H1 (cell line): Measurements from ENCODE around the gene CAMP. TPM values are rescaled to one million over a fixed set of nuclear protein-coding genes. Genes with fewer than 3 reads are reported as not detected.

Source experiments
- CTCF ChIA-PET: fragments of 300-600 bp; sonication (Branson Sonifier 250); formaldehyde crosslinking; loops from one replicate; lab custom pipeline; 2021; ENCODE audit not compliant: partially characterized antibody; lab: Charles Lee
- POLR2A ChIA-PET: fragments of 300-600 bp; sonication (Branson Sonifier 250); formaldehyde crosslinking; loops from one replicate; lab custom pipeline; 2021; ENCODE audit warnings: inconsistent platforms; ENCODE audit not compliant: partially characterized antibody; lab: Charles Lee
- DNase-seq, 2 experiments: peaks; one replicate each; pipeline versions ENCODE4 v3.0.0 to v3.0.0-alpha.2; 2010 to 2022; ENCODE audit warnings: low spot score in 2 of 2, low read depth in 1 of 2, mixed read lengths in 1 of 2
- FAIRE-seq: peaks from 2 replicates; lab custom pipeline; 2011; peaks lifted over from hg19 to GRCh38; lab: Jason Lieb, UNC
- H2AFZ ChIP-seq: 2 replicates; pipeline ENCODE4 v1.8.1; 2012; ENCODE audit warnings: low read length, inconsistent platforms
- H2AK5ac ChIP-seq: 2 replicates; pipeline ENCODE4 v1.6.1; 2013; ENCODE audit warnings: low read depth, low read length
- H2BK120ac ChIP-seq: replicated peaks from 2 replicates; pipeline ENCODE3; 2013; ENCODE audit warnings: low read depth, low read length, inconsistent platforms
- H2BK12ac ChIP-seq: 2 replicates; pipeline ENCODE4 v1.6.1; 2013; ENCODE audit warnings: low read depth, low read length
- H2BK15ac ChIP-seq: 2 replicates; pipeline ENCODE4 v1.6.1; 2013; ENCODE audit warnings: low read length
- H2BK20ac ChIP-seq: 2 replicates; pipeline ENCODE4 v1.6.1; 2013; ENCODE audit warnings: low read length
- H2BK5ac ChIP-seq: 2 replicates; pipeline ENCODE4 v1.6.1; 2013; ENCODE audit warnings: low read depth, low read length
- H3K14ac ChIP-seq: 2 replicates; pipeline ENCODE4 v1.6.1; 2013; ENCODE audit warnings: inconsistent platforms; ENCODE audit not compliant: insufficient read length
- H3K18ac ChIP-seq: 2 replicates; pipeline ENCODE4 v1.6.1; 2013; ENCODE audit warnings: low read length; ENCODE audit errors: extremely low read depth
- H3K23ac ChIP-seq: 2 replicates; pipeline ENCODE4 v1.6.1; 2013; ENCODE audit warnings: inconsistent platforms; ENCODE audit not compliant: insufficient read length
- H3K23me2 ChIP-seq: 2 replicates; pipeline ENCODE4 v1.6.1; 2013; ENCODE audit warnings: low read depth, low read length
- H3K27ac ChIP-seq: 2 replicates; pipeline ENCODE4 v1.6.1; 2011; ENCODE audit warnings: low read depth, low read length, inconsistent platforms
- H3K27me3 ChIP-seq, 4 experiments: replicated peaks in 1 of 4; 1 replicate in 1 of 4; 2 replicates in 3 of 4; pipeline versions ENCODE4 v1.6.1 to v1.8.1; 2011 to 2013; ENCODE audit warnings: low read length in 3 of 4, mild to moderate bottlenecking in 3 of 4, inconsistent platforms in 2 of 4, mixed read lengths in 2 of 4, moderate library complexity in 1 of 4; ENCODE audit not compliant: control insufficient read depth in 3 of 4, insufficient read depth in 3 of 4; ENCODE audit errors: extremely low read depth in 1 of 4
- H3K36me3 ChIP-seq, 4 experiments: 2 replicates each; pipeline versions ENCODE4 v1.6.1 to v1.8.1; 2011 to 2013; ENCODE audit warnings: mild to moderate bottlenecking in 4 of 4, low read length in 3 of 4, moderate library complexity in 2 of 4, control low read depth in 1 of 4, inconsistent platforms in 1 of 4; ENCODE audit not compliant: insufficient read depth in 4 of 4, control insufficient read depth in 2 of 4
- H3K4ac ChIP-seq: replicated peaks from 2 replicates; pipeline ENCODE3; 2013; ENCODE audit warnings: low read length, low read depth, mixed read lengths, inconsistent platforms; ENCODE audit not compliant: insufficient read length
- H3K4me1 ChIP-seq, 4 experiments: replicated peaks in 1 of 4; 1 replicate in 1 of 4; 2 replicates in 3 of 4; pipeline versions ENCODE4 v1.6.1 to v1.8.1; 2011 to 2013; ENCODE audit warnings: low read length in 3 of 4, inconsistent platforms in 2 of 4, mixed read lengths in 1 of 4; ENCODE audit not compliant: insufficient read depth in 4 of 4, control insufficient read depth in 3 of 4
- H3K4me2 ChIP-seq, 2 experiments: 2 replicates each; pipeline versions ENCODE4 v1.6.1 to v1.8.1; 2011 to 2013; ENCODE audit warnings: low read depth in 2 of 2, low read length in 2 of 2, control low read depth in 1 of 2, inconsistent platforms in 1 of 2, mild to moderate bottlenecking in 1 of 2; ENCODE audit not compliant: insufficient read depth in 1 of 2
- H3K4me3 ChIP-seq, 4 experiments: fragments of 200-600, 300-600 bp in 1 of 4; sonication (generic), shearing (Covaris generic), sonication (Bioruptor Twin) in 1 of 4; 2 replicates each; pipeline versions ENCODE4 v1.5.1 to v1.8.1; 2011 to 2016; ENCODE audit warnings: low read length in 4 of 4, low read depth in 3 of 4, control low read depth in 2 of 4, inconsistent platforms in 2 of 4, mild to moderate bottlenecking in 2 of 4, mixed read lengths in 1 of 4, moderate library complexity in 1 of 4; ENCODE audit not compliant: insufficient read depth in 2 of 4; ENCODE audit errors: extremely low read depth in 1 of 4
- H3K56ac ChIP-seq: replicated peaks from 2 replicates; pipeline ENCODE3; 2013; ENCODE audit warnings: low read depth, mild to moderate bottlenecking, mixed read lengths, low read length, inconsistent platforms; ENCODE audit not compliant: insufficient read length
- H3K79me1 ChIP-seq: 2 replicates; pipeline ENCODE4 v1.6.1; 2013; ENCODE audit warnings: low read depth, low read length, control low read depth
- H3K79me2 ChIP-seq, 2 experiments: 2 replicates each; pipeline versions ENCODE4 v1.6.1 to v1.8.1; 2012 to 2013; ENCODE audit warnings: low read length in 2 of 2, mild to moderate bottlenecking in 2 of 2, inconsistent platforms in 1 of 2; ENCODE audit not compliant: insufficient read depth in 2 of 2, control insufficient read depth in 1 of 2
- H3K9ac ChIP-seq, 4 experiments: replicated peaks in 1 of 4; 1 replicate in 1 of 4; 2 replicates in 3 of 4; pipeline versions ENCODE4 v1.6.1 to v1.8.1; 2011 to 2013; ENCODE audit warnings: low read depth in 3 of 4, low read length in 3 of 4, control low read depth in 2 of 4, mild to moderate bottlenecking in 2 of 4, moderate library complexity in 2 of 4, inconsistent platforms in 1 of 4; ENCODE audit errors: extremely low read depth in 1 of 4
- H3K9me3 ChIP-seq, 2 experiments: 2 replicates each; pipeline versions ENCODE4 v1.6.1 to v1.8.1; 2012 to 2013; ENCODE audit warnings: mild to moderate bottlenecking in 2 of 2, moderate library complexity in 2 of 2, control low read depth in 1 of 2, inconsistent platforms in 1 of 2, low read depth in 1 of 2, low read length in 1 of 2, mixed read lengths in 1 of 2; ENCODE audit not compliant: insufficient read depth in 2 of 2
- H4K20me1 ChIP-seq, 2 experiments: replicated peaks in 1 of 2; 2 replicates each; pipeline versions ENCODE3 to v1.8.1; 2011 to 2013; ENCODE audit warnings: inconsistent platforms in 2 of 2, low read length in 2 of 2, mild to moderate bottlenecking in 1 of 2; ENCODE audit not compliant: insufficient read depth in 2 of 2, control insufficient read depth in 1 of 2
- H4K5ac ChIP-seq: 2 replicates; pipeline ENCODE4 v1.6.1; 2013; ENCODE audit warnings: low read length, low read depth, mixed read lengths, inconsistent platforms; ENCODE audit not compliant: insufficient read length
- H4K8ac ChIP-seq: 2 replicates; pipeline ENCODE4 v1.8.0; 2013; ENCODE audit warnings: mild to moderate bottlenecking, moderate library complexity, low read length, inconsistent platforms; ENCODE audit not compliant: insufficient read depth; ENCODE audit errors: extremely low read depth
- H4K91ac ChIP-seq: replicated peaks from 2 replicates; pipeline ENCODE3; 2013; ENCODE audit warnings: low read length, mixed read lengths, inconsistent platforms; ENCODE audit not compliant: insufficient read length
- E2F6 ChIP-seq: IDR thresholded peaks from 2 replicates; pipeline ENCODE4 v1.6.1; 2012; ENCODE audit warnings: inconsistent platforms
- EGR1 ChIP-seq: IDR thresholded peaks from 2 replicates; pipeline ENCODE4 v1.6.1; 2011; ENCODE audit warnings: low read depth, low read length, borderline replicate concordance
- GABPA ChIP-seq: IDR thresholded peaks from 2 replicates; pipeline ENCODE4 v1.6.1; 2011; ENCODE audit warnings: mild to moderate bottlenecking, low read length, moderate library complexity, borderline replicate concordance; ENCODE audit not compliant: insufficient read depth
- MAFK ChIP-seq: IDR thresholded peaks from 2 replicates; pipeline ENCODE4 v1.6.1; 2012; ENCODE audit warnings: low read depth, mild to moderate bottlenecking, improper control_type of control experiment, low read length
- POU5F1 ChIP-seq: IDR thresholded peaks from 2 replicates; pipeline ENCODE4 v1.6.1; 2011; ENCODE audit warnings: low read depth, mild to moderate bottlenecking, low read length, moderate library complexity
- RBBP5 ChIP-seq: IDR thresholded peaks from 2 replicates; pipeline ENCODE4 v1.7.1; 2012; ENCODE audit warnings: low read depth, mild to moderate bottlenecking, inconsistent platforms, low read length, moderate library complexity, borderline replicate concordance
- RNF2 ChIP-seq: fragments of 200-900, 300-1000 bp; sonication (generic); IDR thresholded peaks from 2 replicates; pipeline ENCODE4 v1.7.1; 2016; ENCODE audit warnings: borderline replicate concordance, low read depth, mild to moderate bottlenecking, antibody characterized with exemption, low read length; ENCODE audit not compliant: poor library complexity, severe bottlenecking; ENCODE audit errors: missing control alignments
- TEAD4 ChIP-seq: IDR thresholded peaks from 2 replicates; pipeline ENCODE4 v1.6.1; 2012; ENCODE audit warnings: low read depth, low read length, inconsistent platforms, mixed read lengths
- ZNF274 ChIP-seq: IDR thresholded peaks from 2 replicates; pipeline ENCODE4 v1.7.0; 2012; ENCODE audit warnings: low read length, borderline replicate concordance; ENCODE audit errors: extremely low read depth
- WGBS, 2 experiments: shearing (Covaris generic) in 1 of 2; methylation state at CpG; one replicate each; pipeline versions ENCODE4 v1.1.6 to v1.1.7; 2013 to 2015; ENCODE audit warnings: low lambda C conversion rate in 2 of 2, mixed read lengths in 2 of 2, inconsistent platforms in 1 of 2, low coverage in 1 of 2, missing lambda C conversion rate in 1 of 2; ENCODE audit not compliant: insufficient replicate concordance in 2 of 2, insufficient coverage in 1 of 2, insufficient read length in 1 of 2; ENCODE audit errors: extremely low coverage in 1 of 2, missing lambda C conversion rate in 1 of 2; 5-methylcytosine and 5-hydroxymethylcytosine counted together
- polyA plus RNA-seq, 7 experiments: library from polyadenylated mRNA; depleted of rRNA in 3 of 7; stranded (reverse) in 5 of 7; unstranded in 2 of 7; fragments of >200 nt in 5 of 7; fragments of 200-250 nt in 2 of 7; gene quantifications; 1 replicate in 5 of 7; 2 replicates in 1 of 7; 4 replicates in 1 of 7; pipeline versions ENCODE4 v1.2.1 to v1.2.3, GENCODE V29; 2011 to 2013; ENCODE audit warnings: missing spikeins in 2 of 7, mixed read lengths in 2 of 7
- total RNA-seq: library from RNA; stranded (reverse); fragmentation: NEBNext Ultra II Directional; extraction: Animal tissue kit (Norgen Biotek cat#: 25700); gene quantifications from 2 replicates; pipeline ENCODE4 v1.2.1, GENCODE V29; 2021

CAMP gene
- total and polyA plus RNA-seq, 2 of the 8 experiments (the other 6 are each of a cell fraction or from before 2014, with no cell fraction given): not detected

GRCh38 chr3:48248095-48248850 lies 25.0 kb downstream of the CAMP start:
- Histone ChIP-seq H3K23me2 (0 out of 2 replicates have a peak, but pooled peaks cover under 1% of the 10 kb centered on the region), H3K23ac (no peak overlapping the region), H3K4ac (no peak overlapping the region), H3K27me3 (no peaks in the 10 kb centered on the region), H4K5ac (no peak overlapping the region), H3K27ac (no peak overlapping the region), H3K18ac (no peak overlapping the region), H3K9me3 (no peaks in the 10 kb centered on the region; a peak in 1 of 4 replicates), H4K91ac (no peak overlapping the region), H2AFZ (no peak overlapping the region), H2BK120ac (no peak overlapping the region), H3K79me1 (peaks cover 2% of the 10 kb centered on the region; the same call in 1 of the 2 replicates), H2BK5ac (no peak overlapping the region), H3K36me3 (peaks cover 8 to 63% (median 37%) of the 10 kb centered on the region in 4 experiments; a peak in 7 of 8 replicates), H2BK20ac (no peak overlapping the region), H3K4me1 (peaks cover under 1 to 6% (median 2%) of the 10 kb centered on the region in 4 experiments; a peak in 6 of 7 replicates), H4K20me1 (peaks cover 18 to 19% of the 10 kb centered on the region in 2 experiments), H2BK15ac (no peak overlapping the region), H2AK5ac (no peak overlapping the region), H3K9ac (no peak overlapping the region), H3K4me2 (no peak overlapping the region), H2BK12ac (no peak overlapping the region), H3K4me3 (no peak overlapping the region), H3K79me2 (peaks cover 21 to 97% of the 10 kb centered on the region in 2 experiments), H4K8ac (no peak overlapping the region), H3K14ac (no peak overlapping the region), H3K56ac (no peak overlapping the region)
- DNase-seq (no peak), FAIRE-seq (no peak)
- ChIA-PET CTCF (interaction anchor here (0.6 to 1.3 kb wide), 4 partner anchors 13 to 159 kb away, joined by 3 to 4 read pairs (median 3); no protein-coding TSS in a partner anchor), POLR2A (interaction anchor here (0.7 to 1.9 kb wide), 7 partner anchors 8 to 495 kb away, joined by 3 to 10 read pairs (median 4); partner anchors contain the start of genes CDC25A and ZNF589)
- 93% methylated on average over 4 of the region's 4 CpGs; no CpG with 5 or more reads in 1 of the 2 experiments for WGBS, 2 experiments
- TF ChIP-seq MAFK (no peak), EGR1 (no peak), GABPA (no peak), E2F6 (no peak), RNF2 (no peak), RBBP5 (no peak), TEAD4 (no peak), POU5F1 (no peak), ZNF274 (no peak)
